ENCODE data around the gene ZNF423.

ZNF423 gene

GRCh38 chr16:49855822-49856671 is at the start of gene ZNF423:
TSS of gene ZNF423 (minus strand) at chr16:49856112. CDS start at chr16:49855774, 338 bp downstream.
- H3K36me3 Mint-ChIP-seq, result no peaks in the 10 kb centered on the region
- ATAC-seq (ENCODE audit: low read depth) (no peak), DNase-seq (ENCODE audit: low spot score in 2 of 2) (no peak)
- no peak within 1 kb of the TSS for H3K27ac Mint-ChIP-seq
- H3K4me1 Mint-ChIP-seq, result peaks cover 5% of the 10 kb centered on the region
- no peaks in the 10 kb centered on the region for H3K9me3 Mint-ChIP-seq
- H3K27me3 Mint-ChIP-seq, result peaks cover 26% of the 10 kb centered on the region
- H3K4me3 Mint-ChIP-seq, result peak within 1 kb of the TSS; percentile 82

GRCh38 chr16:49904348-49905062 is 48.6 kb upstream of the ZNF423 start:
- DNase-seq (ENCODE audit: low spot score in 2 of 2), result no peak
- no peak for ATAC-seq (ENCODE audit: low read depth)
- Mint-ChIP-seq H3K9me3 (no peaks in the 10 kb centered on the region), H3K36me3 (no peaks in the 10 kb centered on the region), H3K27me3 (peaks cover 1% of the 10 kb centered on the region), H3K4me1 (no peaks in the 10 kb centered on the region), H3K27ac (no peak overlapping the region), H3K4me3 (no peak overlapping the region)

GRCh38 chr16:49902908-49903307 is 47.0 kb upstream of the ZNF423 start:
- no peaks in the 10 kb centered on the region for H3K4me1 Mint-ChIP-seq
- H3K4me3 Mint-ChIP-seq, result no peak overlapping the region
- no peak for DNase-seq (ENCODE audit: low spot score in 2 of 2)
- no peaks in the 10 kb centered on the region for H3K36me3 Mint-ChIP-seq
- no peak overlapping the region for H3K27ac Mint-ChIP-seq
- H3K9me3 Mint-ChIP-seq, result no peaks in the 10 kb centered on the region
- H3K27me3 Mint-ChIP-seq, result peaks cover 1% of the 10 kb centered on the region
- no peak for ATAC-seq (ENCODE audit: low read depth)

- ATAC-seq (ENCODE audit: low read depth), result no peak
- H3K9me3 Mint-ChIP-seq, result no peaks in the 10 kb centered on the region
- H3K4me3 Mint-ChIP-seq, result no peak overlapping the region
- no peak for DNase-seq (ENCODE audit: low spot score in 2 of 2)
- H3K4me1 Mint-ChIP-seq, result no peaks in the 10 kb centered on the region
- no peak overlapping the region for H3K27ac Mint-ChIP-seq
- H3K36me3 Mint-ChIP-seq, result no peaks in the 10 kb centered on the region
- H3K27me3 Mint-ChIP-seq, result no peaks in the 10 kb centered on the region
Observed at GRCh38 chr16:49901711-49902110, 45.8 kb upstream of the ZNF423 start.

GRCh38 chr16:49900875-49901274 is 45.0 kb upstream of the ZNF423 start:
- no peak overlapping the region for H3K27ac Mint-ChIP-seq
- no peak for ATAC-seq (ENCODE audit: low read depth)
- no peaks in the 10 kb centered on the region for H3K9me3 Mint-ChIP-seq
- DNase-seq (ENCODE audit: low spot score in 2 of 2), result no peak
- H3K4me1 Mint-ChIP-seq, result no peaks in the 10 kb centered on the region
- no peaks in the 10 kb centered on the region for H3K27me3 Mint-ChIP-seq
- H3K4me3 Mint-ChIP-seq, result no peak overlapping the region
- no peaks in the 10 kb centered on the region for H3K36me3 Mint-ChIP-seq

- Mint-ChIP-seq H3K27ac (no peak overlapping the region), H3K4me3 (no peak overlapping the region)
Observed at GRCh38 chr16:49899991-49900695, 44.2 kb upstream of the ZNF423 start.

GRCh38 chr16:49896447-49896964 is 40.6 kb upstream of the ZNF423 start:
- Mint-ChIP-seq H3K27ac (no peak overlapping the region), H3K4me3 (no peak overlapping the region), H3K9me3 (no peaks in the 10 kb centered on the region), H3K27me3 (peaks cover 3% of the 10 kb centered on the region), H3K4me1 (no peaks in the 10 kb centered on the region), H3K36me3 (no peaks in the 10 kb centered on the region)
- DNase-seq (ENCODE audit: low spot score in 2 of 2) (no peak), ATAC-seq (ENCODE audit: low read depth) (no peak)

More at GRCh38 chr16:49899991-49900695, 44.2 kb upstream of the ZNF423 start:
- Mint-ChIP-seq H3K36me3 (no peaks in the 10 kb centered on the region), H3K9me3 (no peaks in the 10 kb centered on the region), H3K27me3 (no peaks in the 10 kb centered on the region), H3K4me1 (no peaks in the 10 kb centered on the region)
- ATAC-seq (ENCODE audit: low read depth), result no peak
- no peak for DNase-seq (ENCODE audit: low spot score in 2 of 2)

- Mint-ChIP-seq H3K36me3 (peaks cover 3% of the 10 kb centered on the region), H3K27me3 (peaks cover 14% of the 10 kb centered on the region), H3K27ac (no peak overlapping the region), H3K4me3 (no peak overlapping the region), H3K9me3 (peaks cover 3% of the 10 kb centered on the region), H3K4me1 (no peaks in the 10 kb centered on the region)
- no peak for DNase-seq (ENCODE audit: low spot score in 2 of 2)
- no peak for ATAC-seq (ENCODE audit: low read depth)
Observed at GRCh38 chr16:49890876-49891275, 35.0 kb upstream of the ZNF423 start.

- H3K27me3 Mint-ChIP-seq, result peaks cover 16% of the 10 kb centered on the region
- DNase-seq (ENCODE audit: low spot score in 2 of 2), result no peak
- peaks cover 3% of the 10 kb centered on the region for H3K36me3 Mint-ChIP-seq
- no peaks in the 10 kb centered on the region for H3K4me1 Mint-ChIP-seq
- H3K4me3 Mint-ChIP-seq, result no peak overlapping the region
- no peak for ATAC-seq (ENCODE audit: low read depth)
- H3K27ac Mint-ChIP-seq, result no peak overlapping the region
- H3K9me3 Mint-ChIP-seq, result peaks cover 3% of the 10 kb centered on the region
Observed at GRCh38 chr16:49889725-49890397, 33.9 kb upstream of the ZNF423 start.

- Mint-ChIP-seq H3K27me3 (peaks cover 22% of the 10 kb centered on the region), H3K4me1 (no peaks in the 10 kb centered on the region), H3K9me3 (peaks cover 3% of the 10 kb centered on the region), H3K27ac (no peak overlapping the region), H3K4me3 (no peak overlapping the region), H3K36me3 (peaks cover 3% of the 10 kb centered on the region)
- no peak for DNase-seq (ENCODE audit: low spot score in 2 of 2)
- ATAC-seq (ENCODE audit: low read depth), result no peak
Observed at GRCh38 chr16:49886554-49887094, 30.7 kb upstream of the ZNF423 start.

GRCh38 chr16:49884033-49885015 is 28.4 kb upstream of the ZNF423 start:
- DNase-seq (ENCODE audit: low spot score in 2 of 2) (no peak), ATAC-seq (ENCODE audit: low read depth) (no peak)
- Mint-ChIP-seq H3K4me1 (no peaks in the 10 kb centered on the region), H3K36me3 (no peaks in the 10 kb centered on the region), H3K4me3 (no peak overlapping the region), H3K27ac (no peak overlapping the region), H3K9me3 (no peaks in the 10 kb centered on the region), H3K27me3 (peaks cover 19% of the 10 kb centered on the region)

- ATAC-seq (ENCODE audit: low read depth), result no peak
- H3K4me3 Mint-ChIP-seq, result no peak overlapping the region
- no peaks in the 10 kb centered on the region for H3K4me1 Mint-ChIP-seq
- H3K9me3 Mint-ChIP-seq, result no peaks in the 10 kb centered on the region
- no peak for DNase-seq (ENCODE audit: low spot score in 2 of 2)
- no peak overlapping the region for H3K27ac Mint-ChIP-seq
- no peaks in the 10 kb centered on the region for H3K36me3 Mint-ChIP-seq
- H3K27me3 Mint-ChIP-seq, result peaks cover 21% of the 10 kb centered on the region
Observed at GRCh38 chr16:49883076-49884014, 27.4 kb upstream of the ZNF423 start.

All from memory B cell (primary cell).